Type B pancreatic cell (in vitro differentiated cells): ENCODE measurements around the gene SAT2. TPM values are rescaled to one million over a fixed set of nuclear protein-coding genes. Genes with fewer than 3 reads are reported as not detected.
A peak's percentile ranks its signal among the peaks of the same experiment; 100 is the strongest.

Experiments
- DNase-seq: peaks from one replicate; pipeline ENCODE4 v3.0.0; 2021; ENCODE audit warnings: mixed read lengths; ENCODE audit not compliant: unreplicated experiment; ENCODE audit errors: extremely low spot score
- H3K27ac Mint-ChIP-seq: 2 replicates; pipeline ENCODE4 v1.8.0; 2021; ENCODE audit warnings: mild to moderate bottlenecking, mixed read lengths
- H3K27me3 Mint-ChIP-seq: 2 replicates; pipeline ENCODE4 v1.8.0; 2021; ENCODE audit warnings: mixed read lengths
- H3K36me3 Mint-ChIP-seq: 2 replicates; pipeline ENCODE4 v1.8.0; 2021; ENCODE audit warnings: mixed read lengths
- H3K4me1 Mint-ChIP-seq: one replicate; pipeline ENCODE4 v1.8.0; 2021; ENCODE audit warnings: mixed read lengths; ENCODE audit not compliant: unreplicated experiment
- H3K4me3 Mint-ChIP-seq: 2 replicates; pipeline ENCODE4 v1.8.0; 2021; ENCODE audit warnings: mild to moderate bottlenecking, mixed read lengths
- H3K9me3 Mint-ChIP-seq: 2 replicates; pipeline ENCODE4 v1.8.0; 2021; ENCODE audit warnings: mixed read lengths
- total RNA-seq: library from RNA; stranded (reverse); gene quantifications from 2 replicates; pipeline ENCODE4 v1.2.1, GENCODE V29; 2021; ENCODE audit warnings: low replicate concordance
- TF ChIP-seq, protein P1 (sequence below): fragments of 200-600 bp; sonication (generic); conservative IDR thresholded peaks from 2 replicates; pipeline ENCODE4 v1.5.0; 2021; ENCODE audit warnings: antibody characterized with exemption, mild to moderate bottlenecking

Gene SAT2
- total RNA-seq, 1 donor from 2014 or later = 104 TPM

DNA sequence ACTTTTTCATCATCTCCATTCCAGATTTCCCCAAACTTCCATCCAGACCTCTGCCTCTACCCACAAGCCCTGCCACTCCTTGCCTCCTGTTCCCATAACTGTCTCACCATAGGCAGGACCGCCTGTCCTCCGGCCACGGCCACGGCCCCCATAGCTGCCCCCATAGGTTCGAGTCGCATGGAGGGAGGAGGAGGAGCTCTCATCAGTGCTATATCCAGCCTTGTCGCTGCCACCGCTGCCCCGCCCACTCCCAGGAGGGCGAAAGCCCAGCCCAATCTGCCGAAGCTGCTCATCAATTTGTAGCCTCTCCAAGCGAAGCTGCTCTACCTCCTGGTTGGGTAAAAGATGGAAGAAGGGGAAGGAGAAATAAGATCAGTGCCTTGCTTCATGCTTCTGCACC lies 34.3 kb downstream of the SAT2 start:
- H3K9me3 Mint-ChIP-seq = no peaks in the 10 kb centered on the region
- no peak for DNase-seq
- TF ChIP-seq, protein P1, sequence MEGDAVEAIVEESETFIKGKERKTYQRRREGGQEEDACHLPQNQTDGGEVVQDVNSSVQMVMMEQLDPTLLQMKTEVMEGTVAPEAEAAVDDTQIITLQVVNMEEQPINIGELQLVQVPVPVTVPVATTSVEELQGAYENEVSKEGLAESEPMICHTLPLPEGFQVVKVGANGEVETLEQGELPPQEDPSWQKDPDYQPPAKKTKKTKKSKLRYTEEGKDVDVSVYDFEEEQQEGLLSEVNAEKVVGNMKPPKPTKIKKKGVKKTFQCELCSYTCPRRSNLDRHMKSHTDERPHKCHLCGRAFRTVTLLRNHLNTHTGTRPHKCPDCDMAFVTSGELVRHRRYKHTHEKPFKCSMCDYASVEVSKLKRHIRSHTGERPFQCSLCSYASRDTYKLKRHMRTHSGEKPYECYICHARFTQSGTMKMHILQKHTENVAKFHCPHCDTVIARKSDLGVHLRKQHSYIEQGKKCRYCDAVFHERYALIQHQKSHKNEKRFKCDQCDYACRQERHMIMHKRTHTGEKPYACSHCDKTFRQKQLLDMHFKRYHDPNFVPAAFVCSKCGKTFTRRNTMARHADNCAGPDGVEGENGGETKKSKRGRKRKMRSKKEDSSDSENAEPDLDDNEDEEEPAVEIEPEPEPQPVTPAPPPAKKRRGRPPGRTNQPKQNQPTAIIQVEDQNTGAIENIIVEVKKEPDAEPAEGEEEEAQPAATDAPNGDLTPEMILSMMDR = no peak
- no peaks in the 10 kb centered on the region for H3K27me3 Mint-ChIP-seq
- peaks cover 8% of the 10 kb centered on the region for H3K4me1 Mint-ChIP-seq
- no peak overlapping the region for H3K4me3 Mint-ChIP-seq
- peak overlapping the region; percentile 80 for H3K27ac Mint-ChIP-seq
- H3K36me3 Mint-ChIP-seq = peaks cover 26% of the 10 kb centered on the region

DNA sequence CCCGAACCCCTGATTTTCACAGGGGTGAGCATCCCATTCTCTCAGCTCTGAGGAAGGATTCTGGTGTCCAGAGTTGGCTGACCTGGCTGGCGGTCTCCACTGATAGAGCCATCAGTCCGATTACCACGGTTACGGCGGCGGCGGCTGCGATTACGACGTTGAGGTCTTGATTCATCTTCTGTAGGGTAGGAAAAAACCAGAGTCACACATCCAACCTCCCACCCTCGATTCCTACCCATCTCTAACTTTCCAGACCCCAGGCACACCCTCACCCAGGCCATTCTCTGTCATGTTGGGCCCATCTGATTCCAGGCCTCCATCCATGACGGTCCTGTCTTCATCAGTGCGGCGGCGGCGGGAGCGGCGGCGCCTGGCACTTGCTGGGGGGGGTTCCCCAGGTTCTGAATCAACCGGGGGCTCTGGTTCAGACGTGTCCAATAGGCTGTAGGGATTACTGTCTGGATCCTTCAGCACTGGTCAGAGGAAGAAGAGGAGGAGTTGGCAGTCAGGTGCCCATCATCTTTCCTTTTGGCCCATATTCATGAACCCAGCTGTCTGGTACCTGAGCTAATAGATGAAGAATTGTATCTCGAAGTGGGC lies 35.1 kb downstream of the SAT2 start:
- H3K27me3 Mint-ChIP-seq = no peaks in the 10 kb centered on the region
- peaks cover 27% of the 10 kb centered on the region for H3K36me3 Mint-ChIP-seq
- H3K27ac Mint-ChIP-seq = no peak overlapping the region
- peaks cover 10% of the 10 kb centered on the region for H3K4me1 Mint-ChIP-seq
- H3K9me3 Mint-ChIP-seq = no peaks in the 10 kb centered on the region
- no peak for DNase-seq
- no peak overlapping the region for H3K4me3 Mint-ChIP-seq
- TF ChIP-seq, protein P1 = no peak

- no peak for DNase-seq
- TF ChIP-seq, protein P1 = no peak
- Mint-ChIP-seq H3K9me3 (no peaks in the 10 kb centered on the region), H3K4me3 (no peak overlapping the region), H3K4me1 (peaks cover 13% of the 10 kb centered on the region), H3K27ac (no peak overlapping the region), H3K36me3 (peaks cover 27% of the 10 kb centered on the region), H3K27me3 (no peaks in the 10 kb centered on the region)
These were observed 36.0 kb downstream of the SAT2 start for GRCh38 chr17:7591596-7591995.

DNA sequence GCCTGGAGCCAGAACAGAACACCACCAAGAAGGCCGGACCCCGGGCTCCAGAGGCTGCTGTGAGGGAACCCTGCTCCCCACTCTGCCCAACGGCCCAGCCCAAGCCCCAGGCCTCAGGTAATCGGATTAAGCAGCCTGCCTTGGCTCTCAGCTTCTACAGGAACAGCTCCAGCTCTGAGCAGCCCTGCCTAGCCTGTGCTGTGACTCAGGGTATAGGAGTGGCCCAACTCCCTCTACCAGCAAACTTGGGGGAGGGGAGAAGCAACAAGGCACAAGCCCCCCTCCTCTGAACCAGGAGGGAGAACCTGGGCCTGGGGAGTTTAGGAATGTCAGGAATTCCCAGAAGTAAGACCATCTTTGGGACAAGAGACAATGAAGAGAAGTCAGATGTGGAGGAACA lies 36.9 kb downstream of the SAT2 start:
- peaks cover 25% of the 10 kb centered on the region for H3K36me3 Mint-ChIP-seq
- DNase-seq = no peak
- TF ChIP-seq, protein P1 = no peak

GRCh38 chr17:7589891-7590691 lies 37.5 kb downstream of the SAT2 start, which contains the start of gene SOX15:
TSS of gene SOX15 (minus strand) at chr17:7590094. CDS start at chr17:7589676, 418 bp downstream.
- DNase-seq = no peak

More for the DNA sequence above, 36.9 kb downstream of the SAT2 start:
- Mint-ChIP-seq H3K27ac (peak overlapping the region; percentile 96), H3K27me3 (no peaks in the 10 kb centered on the region), H3K4me3 (peak overlapping the region; percentile 12), H3K9me3 (no peaks in the 10 kb centered on the region), H3K4me1 (peaks cover 13% of the 10 kb centered on the region)

More at GRCh38 chr17:7589891-7590691, 37.5 kb downstream of the SAT2 start, which contains the start of gene SOX15:
- TF ChIP-seq, protein P1 = no peak
- Mint-ChIP-seq H3K4me3 (peak within 1 kb of the TSS; percentile 58), H3K27ac (peak within 1 kb of the TSS; percentile 96), H3K27me3 (no peaks in the 10 kb centered on the region), H3K4me1 (peaks cover 14% of the 10 kb centered on the region), H3K36me3 (peaks cover 23% of the 10 kb centered on the region), H3K9me3 (no peaks in the 10 kb centered on the region)
